GM18909 (cell line): ENCODE results near the gene CAPRIN1.

ENCODE experiments used
- ATAC-seq: cut with Tn5 transposase; IDR thresholded peaks from one replicate; pipeline ENCODE4 v1.9.1; 2021; ENCODE audit warnings: mild to moderate bottlenecking; ENCODE audit not compliant: unreplicated experiment, poor library complexity

The CAPRIN1 gene

GRCh38 chr11:34136420-34136819, 84.9 kb downstream of the CAPRIN1 start:
- no peak for ATAC-seq

- no peak for ATAC-seq
These were observed 87.8 kb downstream of the CAPRIN1 start for GRCh38 chr11:34139346-34139745.

- ATAC-seq: no peak
These were observed 88.6 kb downstream of the CAPRIN1 start for GRCh38 chr11:34140149-34140548.

GRCh38 chr11:34143048-34143447, 91.5 kb downstream of the CAPRIN1 start:
- no peak for ATAC-seq

- ATAC-seq: no peak
These were observed 93.5 kb downstream of the CAPRIN1 start for GRCh38 chr11:34145073-34145472.

GRCh38 chr11:34145847-34146381, 94.4 kb downstream of the CAPRIN1 start:
- peak; percentile 63 for ATAC-seq

- ATAC-seq: no peak
These were observed 94.9 kb downstream of the CAPRIN1 start for GRCh38 chr11:34146411-34146810.

GRCh38 chr11:34146866-34147265, 95.3 kb downstream of the CAPRIN1 start:
- no peak for ATAC-seq

- ATAC-seq: no peak
These were observed 96.0 kb downstream of the CAPRIN1 start for GRCh38 chr11:34147581-34147980.

GRCh38 chr11:34148504-34149165, 97.1 kb downstream of the CAPRIN1 start:
- ATAC-seq: no peak

- no peak for ATAC-seq
These were observed 97.7 kb downstream of the CAPRIN1 start for GRCh38 chr11:34149274-34149673.

- ATAC-seq: no peak
These were observed 98.3 kb downstream of the CAPRIN1 start for GRCh38 chr11:34149786-34150185.

- ATAC-seq: no peak
These were observed 99.1 kb downstream of the CAPRIN1 start for GRCh38 chr11:34150494-34151151.
